OCI-LY3 (cell line): ENCODE measurements around the gene ATP9A.

Experiments used
- H2AFZ ChIP-seq: fragments of 200-600, 300-600 bp; shearing (Covaris generic); 2 replicates; pipeline ENCODE4 v1.6.0; 2014; ENCODE audit warnings: antibody characterized with exemption, low read depth, low read length
- H3K27ac ChIP-seq: fragments of 200-600, 300-600 bp; sonication (generic); 2 replicates; pipeline ENCODE4 v1.5.1; 2014; ENCODE audit warnings: mild to moderate bottlenecking, low read length, moderate library complexity, mixed read lengths
- H3K27me3 ChIP-seq: fragments of 200-600, 300-600 bp; sonication (generic); 2 replicates; pipeline ENCODE4 v1.6.1; 2014; ENCODE audit warnings: low read depth, low read length, mixed read lengths
- H3K36me3 ChIP-seq: fragments of 200-600, 300-600 bp; sonication (generic); replicated peaks from 2 replicates; pipeline ENCODE3; 2014; ENCODE audit warnings: low read depth, low read length, mixed read lengths
- H3K4me1 ChIP-seq: fragments of 300-600, 200-600 bp; sonication (generic); 2 replicates; pipeline ENCODE4 v1.6.1; 2014; ENCODE audit warnings: low read length, mixed read lengths
- H3K4me2 ChIP-seq: fragments of 200-600, 300-600 bp; sonication (generic); 2 replicates; pipeline ENCODE4 v1.6.1; 2014; ENCODE audit warnings: low read length, mixed read lengths
- H3K4me3 ChIP-seq: fragments of 300-600, 200-600 bp; sonication (generic); 2 replicates; pipeline ENCODE4 v1.5.1; 2014; ENCODE audit warnings: antibody characterized with exemption, mild to moderate bottlenecking, low read length, moderate library complexity
- H3K79me2 ChIP-seq: fragments of 300-600, 200-600 bp; shearing (Covaris generic); 2 replicates; pipeline ENCODE4 v1.6.1; 2014; ENCODE audit warnings: mild to moderate bottlenecking, low read length, mixed read lengths
- H3K9ac ChIP-seq: fragments of 300-600, 200-600 bp; shearing (Covaris generic); 2 replicates; pipeline ENCODE4 v1.6.0; 2014; ENCODE audit warnings: mild to moderate bottlenecking, low read length, moderate library complexity
- H3K9me3 ChIP-seq: fragments of 200-600, 300-600 bp; shearing (Covaris generic); 2 replicates; pipeline ENCODE4 v1.6.1; 2014; ENCODE audit warnings: low read length, mixed read lengths; ENCODE audit not compliant: insufficient read depth
- H4K20me1 ChIP-seq: fragments of 200-600, 300-600 bp; sonication (generic); 2 replicates; pipeline ENCODE4 v1.6.1; 2016; ENCODE audit warnings: low read length, mixed read lengths; ENCODE audit not compliant: insufficient read depth
- EZH2phosphoT487 ChIP-seq: fragments of 200-600 bp; shearing (Covaris generic); IDR thresholded peaks from 2 replicates; pipeline ENCODE4 v1.6.1; 2018; ENCODE audit warnings: antibody characterized with exemption, mixed run types, low read depth
- TF ChIP-seq, protein P1 (sequence below): fragments of 200-600, 300-600 bp; sonication (generic); IDR thresholded peaks from 2 replicates; pipeline ENCODE4 v1.5.1; 2014; ENCODE audit warnings: antibody characterized with exemption, low read length, low read depth

Gene ATP9A

DNA sequence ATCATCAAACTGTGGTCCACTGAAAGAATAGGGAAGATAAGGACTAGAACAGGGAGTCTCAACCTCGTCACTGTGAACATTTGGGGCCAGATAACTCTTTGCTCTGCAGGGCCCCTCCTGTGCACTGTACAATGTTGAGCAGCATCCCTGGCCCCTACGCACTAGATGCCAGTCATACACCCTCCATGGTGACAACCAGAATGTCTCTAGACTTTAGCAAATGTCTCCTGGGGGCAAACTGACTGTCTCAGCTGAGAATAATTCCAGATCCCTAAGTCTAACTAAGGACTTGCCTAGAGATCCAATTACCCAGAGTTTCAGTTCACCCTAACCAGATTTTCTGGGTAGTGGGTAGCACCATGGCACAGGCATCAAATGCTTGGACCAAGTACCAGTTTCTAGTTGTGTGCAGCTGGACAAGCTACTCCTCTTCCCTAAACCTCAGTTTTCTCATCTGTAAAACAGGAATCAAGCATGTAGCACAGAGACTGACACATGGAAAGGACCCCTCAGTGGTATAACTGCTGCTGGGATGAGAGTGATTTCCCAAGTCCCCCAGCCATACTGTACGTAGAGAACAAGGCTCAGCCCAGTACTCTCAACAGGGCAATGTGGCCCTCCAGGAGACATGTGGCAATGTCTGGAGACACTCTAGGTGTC, 138.7 kb downstream of the ATP9A start:
- Histone ChIP-seq H3K9me3 (no peaks in the 10 kb centered on the region), H3K27me3 (peaks cover 40% of the 10 kb centered on the region), H2AFZ (peak overlapping the region; percentile 28; the same call in 1 of the 2 replicates), H3K27ac (no peak overlapping the region), H3K79me2 (no peaks in the 10 kb centered on the region), H4K20me1 (no peaks in the 10 kb centered on the region), H3K4me1 (peaks cover 23% of the 10 kb centered on the region), H3K36me3 (no peaks in the 10 kb centered on the region), H3K4me3 (no peak overlapping the region), H3K4me2 (no peak overlapping the region), H3K9ac (no peak overlapping the region)
- TF ChIP-seq EZH2phosphoT487: no peak
- TF ChIP-seq, protein P1, sequence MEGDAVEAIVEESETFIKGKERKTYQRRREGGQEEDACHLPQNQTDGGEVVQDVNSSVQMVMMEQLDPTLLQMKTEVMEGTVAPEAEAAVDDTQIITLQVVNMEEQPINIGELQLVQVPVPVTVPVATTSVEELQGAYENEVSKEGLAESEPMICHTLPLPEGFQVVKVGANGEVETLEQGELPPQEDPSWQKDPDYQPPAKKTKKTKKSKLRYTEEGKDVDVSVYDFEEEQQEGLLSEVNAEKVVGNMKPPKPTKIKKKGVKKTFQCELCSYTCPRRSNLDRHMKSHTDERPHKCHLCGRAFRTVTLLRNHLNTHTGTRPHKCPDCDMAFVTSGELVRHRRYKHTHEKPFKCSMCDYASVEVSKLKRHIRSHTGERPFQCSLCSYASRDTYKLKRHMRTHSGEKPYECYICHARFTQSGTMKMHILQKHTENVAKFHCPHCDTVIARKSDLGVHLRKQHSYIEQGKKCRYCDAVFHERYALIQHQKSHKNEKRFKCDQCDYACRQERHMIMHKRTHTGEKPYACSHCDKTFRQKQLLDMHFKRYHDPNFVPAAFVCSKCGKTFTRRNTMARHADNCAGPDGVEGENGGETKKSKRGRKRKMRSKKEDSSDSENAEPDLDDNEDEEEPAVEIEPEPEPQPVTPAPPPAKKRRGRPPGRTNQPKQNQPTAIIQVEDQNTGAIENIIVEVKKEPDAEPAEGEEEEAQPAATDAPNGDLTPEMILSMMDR: no peak

DNA sequence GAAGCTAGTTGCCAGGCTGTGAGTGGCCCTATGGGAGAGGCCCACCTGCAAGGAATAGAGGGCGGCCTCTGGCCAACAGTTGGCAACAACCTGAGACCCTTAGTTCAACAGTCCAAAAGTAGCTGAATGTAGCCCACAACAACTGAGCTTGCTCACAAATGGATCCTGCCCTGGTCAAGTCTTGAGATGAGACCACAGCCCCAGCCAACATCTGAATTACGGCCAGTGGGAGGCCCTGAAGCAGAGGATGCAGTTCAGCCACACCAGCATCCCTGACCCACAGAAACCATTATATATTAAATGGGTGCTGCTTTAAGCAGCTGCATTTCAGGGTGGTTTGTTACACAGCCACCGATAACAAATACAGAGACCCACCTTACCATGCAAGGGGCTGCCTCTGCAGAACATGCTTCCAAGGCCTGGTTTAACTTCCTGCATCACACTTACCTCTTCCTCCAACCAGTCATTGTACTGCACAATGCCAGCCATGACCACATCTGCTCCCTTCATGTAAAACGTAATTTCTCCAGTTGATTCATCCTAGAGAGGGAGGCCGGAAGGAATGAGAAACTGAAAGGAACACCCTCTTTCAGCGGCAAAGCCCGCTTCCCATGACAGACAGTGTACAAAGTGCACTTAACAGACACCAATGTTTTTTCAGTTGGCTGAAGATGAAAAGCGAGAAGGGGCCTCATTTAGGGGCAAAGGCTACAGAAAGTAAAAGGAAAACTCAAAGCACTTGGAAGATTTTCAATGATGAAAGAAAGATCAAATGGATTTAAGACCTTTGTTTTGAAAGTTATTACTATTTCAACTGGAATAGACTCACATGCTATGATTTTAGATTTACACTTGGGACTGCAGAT, 139.4 kb downstream of the ATP9A start:
- H3K9me3 ChIP-seq: no peaks in the 10 kb centered on the region
- peaks cover 36% of the 10 kb centered on the region for H3K27me3 ChIP-seq
- peak overlapping the region; percentile 28; the same call in 1 of the 2 replicates for H2AFZ ChIP-seq
- H3K27ac ChIP-seq: no peak overlapping the region
- no peaks in the 10 kb centered on the region for H4K20me1 ChIP-seq
- H3K79me2 ChIP-seq: no peaks in the 10 kb centered on the region
- H3K4me1 ChIP-seq: peaks cover 30% of the 10 kb centered on the region
- no peak for TF ChIP-seq EZH2phosphoT487
- TF ChIP-seq, protein P1: no peak
- 0 out of 2 replicates have a peak overlapping the region, but pooled peaks have one; percentile 4 for H3K4me2 ChIP-seq
- H3K36me3 ChIP-seq: no peaks in the 10 kb centered on the region
- no peak overlapping the region for H3K9ac ChIP-seq
- no peak overlapping the region for H3K4me3 ChIP-seq

DNA sequence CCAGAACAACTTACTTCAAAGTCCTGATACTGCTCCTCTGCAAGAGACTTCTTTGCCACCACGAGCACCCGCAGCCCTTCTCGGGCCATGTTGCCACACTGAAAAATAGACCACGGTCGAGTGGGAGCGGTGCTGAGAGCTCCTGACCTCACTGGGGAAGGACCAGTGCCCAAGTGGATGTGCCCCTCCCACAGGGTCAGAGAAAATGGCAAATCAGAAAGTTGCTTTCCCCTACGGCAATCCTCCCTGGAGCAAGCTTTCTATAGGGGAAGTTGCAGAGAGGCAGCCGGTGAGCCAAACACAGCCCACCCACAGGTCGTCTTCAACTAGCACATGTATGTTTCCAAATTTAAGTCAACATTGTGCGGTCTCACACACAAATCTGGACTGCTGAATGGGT, 140.6 kb downstream of the ATP9A start:
- Histone ChIP-seq H3K9ac (no peak overlapping the region), H3K27me3 (peaks cover 28% of the 10 kb centered on the region), H3K9me3 (no peaks in the 10 kb centered on the region), H2AFZ (no peak overlapping the region), H3K79me2 (no peaks in the 10 kb centered on the region), H3K36me3 (no peaks in the 10 kb centered on the region), H3K4me1 (peaks cover 32% of the 10 kb centered on the region), H4K20me1 (no peaks in the 10 kb centered on the region), H3K4me2 (no peak overlapping the region), H3K4me3 (no peak overlapping the region), H3K27ac (no peak overlapping the region)
- TF ChIP-seq, protein P1: no peak
- TF ChIP-seq EZH2phosphoT487: no peak

DNA sequence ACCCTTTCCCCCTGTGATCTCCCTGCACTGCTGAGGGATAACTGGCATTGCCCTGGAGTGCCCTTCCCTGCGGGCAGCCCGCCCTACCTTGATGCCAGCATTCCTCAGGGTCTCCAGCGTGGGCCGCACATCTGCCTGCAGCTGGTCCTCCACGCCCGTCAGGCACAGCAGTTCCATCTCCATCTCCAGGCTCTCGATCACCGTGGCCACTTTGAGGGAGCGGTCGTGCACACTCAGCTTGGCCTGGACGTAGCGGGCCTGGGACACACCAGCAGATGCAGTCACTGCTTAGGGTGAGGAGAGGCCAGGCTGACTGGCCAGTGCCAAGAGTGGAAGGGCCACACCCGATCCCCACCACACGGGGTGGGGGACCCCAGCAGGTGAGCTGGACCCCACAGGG, 143.1 kb downstream of the ATP9A start:
- Histone ChIP-seq H3K4me3 (no peak overlapping the region), H2AFZ (no peak overlapping the region), H3K4me2 (no peak overlapping the region), H3K9ac (no peak overlapping the region), H3K27ac (no peak overlapping the region), H3K27me3 (peaks cover 8% of the 10 kb centered on the region; the same call in 1 of the 2 replicates), H3K4me1 (peaks cover 32% of the 10 kb centered on the region), H3K79me2 (no peaks in the 10 kb centered on the region), H4K20me1 (no peaks in the 10 kb centered on the region), H3K9me3 (no peaks in the 10 kb centered on the region), H3K36me3 (no peaks in the 10 kb centered on the region)
- no peak for TF ChIP-seq EZH2phosphoT487
- TF ChIP-seq, protein P1: no peak
